K562 (cell line): ENCODE measurements around the gene PAX5. TPM values are rescaled to one million over a fixed set of nuclear protein-coding genes. Genes with fewer than 3 reads are reported as not detected.

ENCODE experiments used
- ATAC-seq: fragments of 200-7000 bp; cut with Tn5 transposase; 3 replicates; pipeline ENCODE4 v1.9.1; 2020; ENCODE audit warnings: moderate library complexity
- BruUV-seq: library from RNA; stranded (reverse); fragments of 400-500 nt; replicated peaks from 2 replicates; lab custom pipeline; 2021; lab: Mats Ljungman, UMichigan
- CTCF ChIA-PET: fragments of 300-600 bp; formaldehyde crosslinking; extraction: SDS; loops from one replicate; lab custom pipeline; 2021; ENCODE audit warnings: low intra/inter-chr PET ratio; lab: Yijun Ruan, JAX
- POLR2A ChIA-PET: fragments of 300-600, 350-650 bp; sonication (Branson Sonifier 250); formaldehyde crosslinking; extraction: SDS; loops from one replicate; lab custom pipeline; 2021; ENCODE audit warnings: antibody characterized with exemption, inconsistent platforms; lab: Yijun Ruan, JAX
- DNase-seq, 4 experiments: peaks; one replicate each; pipeline versions ENCODE4 v3.0.0 to v3.0.0-alpha.2; 2011 to 2018; ENCODE audit warnings: low spot score in 3 of 4, mixed read lengths in 3 of 4; ENCODE audit errors: extremely low read depth in 1 of 4
- FAIRE-seq: peaks from 2 replicates; lab custom pipeline; 2011; peaks lifted over from hg19 to GRCh38; lab: Jason Lieb, UNC
- H2AFZ ChIP-seq: 2 replicates; pipeline ENCODE4 v1.6.0; 2011; ENCODE audit warnings: low read depth, low read length, control low read depth, inconsistent platforms
- H3K27ac ChIP-seq: fragments of 200-600 bp; 3 replicates; pipeline ENCODE4 v1.8.0; 2011; ENCODE audit warnings: low read depth, mild to moderate bottlenecking, control low read depth, inconsistent platforms, low read length, moderate library complexity, mixed read lengths; ENCODE audit errors: extremely low read depth
- H3K27me3 ChIP-seq, 2 experiments: fragments of 300-600 bp in 1 of 2; 2 replicates in 1 of 2; 3 replicates in 1 of 2; pipeline versions ENCODE4 v1.6.0 to v1.8.0; 2011; ENCODE audit warnings: inconsistent platforms in 2 of 2, low read length in 2 of 2, mild to moderate bottlenecking in 1 of 2, mixed read lengths in 1 of 2, moderate library complexity in 1 of 2; ENCODE audit not compliant: control insufficient read depth in 2 of 2, insufficient read depth in 2 of 2
- H3K36me3 ChIP-seq: fragments of 300-600 bp; 3 replicates; pipeline ENCODE4 v1.8.0; 2011; ENCODE audit warnings: mild to moderate bottlenecking, low read length, inconsistent platforms; ENCODE audit not compliant: control insufficient read depth, insufficient read depth
- H3K4me1 ChIP-seq, 2 experiments: fragments of 200-600 bp in 1 of 2; replicated peaks in 1 of 2; 2 replicates in 1 of 2; 3 replicates in 1 of 2; pipeline versions ENCODE4 v1.5.1 to v1.8.0; 2011; ENCODE audit warnings: inconsistent platforms in 2 of 2, low read length in 2 of 2, mild to moderate bottlenecking in 1 of 2, mixed read lengths in 1 of 2, moderate library complexity in 1 of 2; ENCODE audit not compliant: control insufficient read depth in 2 of 2, insufficient read depth in 2 of 2
- H3K4me2 ChIP-seq: 2 replicates; pipeline ENCODE4 v1.6.1; 2011; ENCODE audit warnings: low read length, control low read depth, inconsistent platforms, mixed read lengths; ENCODE audit not compliant: insufficient read depth
- H3K4me3 ChIP-seq: fragments of 200-600 bp; sonication (generic), shearing (Covaris generic); 2 replicates; pipeline ENCODE4 v1.5.1; 2016; ENCODE audit warnings: control low read depth, inconsistent platforms
- H3K79me2 ChIP-seq: fragments of 200-600 bp; 3 replicates; pipeline ENCODE4 v1.8.0; 2011; ENCODE audit warnings: low read length, inconsistent platforms; ENCODE audit not compliant: control insufficient read depth, insufficient read depth
- H3K9ac ChIP-seq, 2 experiments: 2 replicates each; pipeline versions ENCODE4 v1.6.0 to v1.6.1; 2011; ENCODE audit warnings: low read depth in 2 of 2, low read length in 2 of 2, control low read depth in 1 of 2, inconsistent platforms in 1 of 2, mild to moderate bottlenecking in 1 of 2, mixed read lengths in 1 of 2; ENCODE audit not compliant: insufficient read depth in 1 of 2
- H3K9me1 ChIP-seq: one replicate; pipeline ENCODE4 v1.6.0; 2011; ENCODE audit warnings: inconsistent platforms, mild to moderate bottlenecking, low read length, moderate library complexity; ENCODE audit not compliant: control insufficient read depth, insufficient read depth
- H3K9me3 ChIP-seq: replicated peaks from 2 replicates; pipeline ENCODE4 v1.5.1; 2011; ENCODE audit warnings: low read depth, low read length, inconsistent platforms; ENCODE audit not compliant: control insufficient read depth, insufficient read depth
- H4K20me1 ChIP-seq: replicated peaks from 2 replicates; pipeline ENCODE4 v1.6.1; 2011; ENCODE audit warnings: low read length, inconsistent platforms, mixed read lengths; ENCODE audit not compliant: control insufficient read depth, insufficient read depth
- DDX20 ChIP-seq: fragments of 450-650 bp; IDR thresholded peaks from 2 replicates; pipeline ENCODE4 v1.6.1; 2016; ENCODE audit warnings: missing genetic modification characterization, low read depth, mild to moderate bottlenecking, missing compliant biosample characterization, moderate library complexity
- EGR1 ChIP-seq: fragments of 450-650 bp; conservative IDR thresholded peaks from 2 replicates; pipeline ENCODE4 v1.6.1; 2017; ENCODE audit warnings: mild to moderate bottlenecking
- FOXA3 ChIP-seq, 2 experiments: fragments of 450-650 bp in 1 of 2; sonication (generic) in 1 of 2; formaldehyde crosslinking; IDR thresholded peaks in 1 of 2; conservative IDR thresholded peaks in 1 of 2; 2 replicates each; pipeline versions ENCODE4 v1.4.0 to v1.8.0; 2020 to 2022; ENCODE audit warnings: mild to moderate bottlenecking in 2 of 2, missing genetic modification reagents in 1 of 2
- FOXP4 ChIP-seq: sonication (generic); formaldehyde crosslinking; IDR thresholded peaks from 2 replicates; pipeline ENCODE4 v1.8.0; 2022; ENCODE audit warnings: mild to moderate bottlenecking, missing genetic modification reagents, borderline replicate concordance
- GATAD2B ChIP-seq: fragments of 450-650 bp; IDR thresholded peaks from 2 replicates; pipeline ENCODE4 v1.6.1; 2017; ENCODE audit warnings: mild to moderate bottlenecking, borderline replicate concordance
- HDAC8 ChIP-seq: fragments of 450-650 bp; IDR thresholded peaks from 2 replicates; pipeline ENCODE4 v1.6.1; 2016; ENCODE audit warnings: mild to moderate bottlenecking, missing genetic modification characterization, moderate library complexity, missing compliant biosample characterization
- MTF1 ChIP-seq: fragments of 250-450 bp; sonication (Bioruptor Pico); IDR thresholded peaks from 2 replicates; pipeline ENCODE4 v1.9.0; 2021; ENCODE audit warnings: moderate library complexity, mild to moderate bottlenecking, inconsistent platforms, borderline replicate concordance
- NFIX ChIP-seq: fragments of 250-450 bp; sonication (Bioruptor Pico); IDR thresholded peaks from 2 replicates; pipeline ENCODE4 v1.4.0; 2020; ENCODE audit warnings: low read depth, mild to moderate bottlenecking, moderate library complexity
- ZNF324 ChIP-seq: fragments of 250-450 bp; sonication (Bioruptor Pico); IDR thresholded peaks from 2 replicates; pipeline ENCODE4 v1.4.0; 2020; ENCODE audit warnings: mild to moderate bottlenecking
- WGBS: fragments of 100-300 bp; shearing (Covaris generic); methylation state at CpG from one replicate; pipeline ENCODE4 v1.1.6; 2016; ENCODE audit warnings: low coverage, mixed read lengths; ENCODE audit not compliant: insufficient coverage; ENCODE audit errors: missing lambda C conversion rate; 5-methylcytosine and 5-hydroxymethylcytosine counted together
- in situ Hi-C: fragments of 300-500 bp; cut with MboI; formaldehyde crosslinking; loops from 4 replicates; pipeline ENCODE4 v1.15.0; 2018; ENCODE audit warnings: inconsistent platforms, mixed read lengths
- intact Hi-C: fragments of 100-400 bp; cut with micrococcal nuclease; formaldehyde crosslinking; loops from 2 replicates; pipeline ENCODE4 v1.14.2; 2022
- polyA plus RNA-seq, 8 experiments: library from polyadenylated mRNA; depleted of rRNA in 4 of 8; stranded (reverse) in 5 of 8; unstranded in 3 of 8; fragments of >200 nt; fragmentation: Nextera tagmentation in 2 of 8; fragmentation: Illumina TruSeq in 1 of 8; extraction: Ambion mirVana in 2 of 8; extraction: Trizol in 1 of 8; gene quantifications; 2 replicates each; pipeline versions ENCODE4 v1.2.1 to v1.2.3, GENCODE V29; 2011 to 2014; ENCODE audit warnings: inconsistent platforms in 1 of 8, missing spikeins in 1 of 8
- total RNA-seq, 7 experiments: library from RNA; depleted of rRNA in 6 of 7; stranded (reverse); fragments of >200 nt in 6 of 7; fragmentation: Illumina TruSeq in 2 of 7; extraction: Trizol in 2 of 7; gene quantifications; 2 replicates each; pipeline versions ENCODE4 v1.2.1 to v1.2.3, GENCODE V29; 2011 to 2021; ENCODE audit warnings: low replicate concordance in 1 of 7
- TF ChIP-seq, protein P1 (sequence below): fragments of 250-450 bp; sonication (Bioruptor Pico); IDR thresholded peaks from 2 replicates; pipeline ENCODE4 v1.8.0; 2022; ENCODE audit warnings: inconsistent platforms, mild to moderate bottlenecking, moderate library complexity, borderline replicate concordance
- TF ChIP-seq, protein P2 (sequence below): fragments of 150-350 bp; conservative IDR thresholded peaks from 2 replicates; pipeline ENCODE4 v1.6.1; 2014; ENCODE audit warnings: low read length

The PAX5 gene
- total and polyA plus RNA-seq, 9 of the 15 experiments (the other 6 are each of a cell fraction or from before 2014, with no cell fraction given), result 0.03 to 0.09 TPM; not detected in 7

GRCh38 chr9:36962691-36963090, 71.4 kb downstream of the PAX5 start:
- no TSS peak for BruUV-seq
- no peaks in the 10 kb centered on the region; a peak in 2 of 5 replicates for H3K4me1 ChIP-seq
- H3K27me3 ChIP-seq, result peaks cover 16 to 68% of the 10 kb centered on the region in 2 experiments; a peak in 4 of 5 replicates
- no peak overlapping the region for H3K4me3 ChIP-seq
- no peaks in the 10 kb centered on the region for H3K9me1 ChIP-seq
- DNase-seq (no peak), ATAC-seq (no peak), FAIRE-seq (no peak)
- no peak overlapping the region for H3K9ac ChIP-seq
- 3% methylated on average over 11 of the region's 11 CpGs for WGBS
- in situ Hi-C loops, result no loop called here
- H3K9me3 ChIP-seq, result no peaks in the 10 kb centered on the region
- H4K20me1 ChIP-seq, result no peaks in the 10 kb centered on the region; the same call in 1 of the 2 replicates
- no peaks in the 10 kb centered on the region for H3K36me3 ChIP-seq
- H3K27ac ChIP-seq, result no peak overlapping the region
- POLR2A ChIA-PET, result no interaction called here
- TF ChIP-seq, protein P1, sequence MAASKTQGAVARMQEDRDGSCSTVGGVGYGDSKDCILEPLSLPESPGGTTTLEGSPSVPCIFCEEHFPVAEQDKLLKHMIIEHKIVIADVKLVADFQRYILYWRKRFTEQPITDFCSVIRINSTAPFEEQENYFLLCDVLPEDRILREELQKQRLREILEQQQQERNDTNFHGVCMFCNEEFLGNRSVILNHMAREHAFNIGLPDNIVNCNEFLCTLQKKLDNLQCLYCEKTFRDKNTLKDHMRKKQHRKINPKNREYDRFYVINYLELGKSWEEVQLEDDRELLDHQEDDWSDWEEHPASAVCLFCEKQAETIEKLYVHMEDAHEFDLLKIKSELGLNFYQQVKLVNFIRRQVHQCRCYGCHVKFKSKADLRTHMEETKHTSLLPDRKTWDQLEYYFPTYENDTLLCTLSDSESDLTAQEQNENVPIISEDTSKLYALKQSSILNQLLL (CRISPR knock-in tag), result no peak
- no peak for TF ChIP-seq HDAC8 (tag)
- TF ChIP-seq DDX20 (tag), result no peak
- no peak for TF ChIP-seq ZNF324 (CRISPR knock-in tag)
- no peak for TF ChIP-seq GATAD2B
- no peak for TF ChIP-seq FOXA3 (CRISPR knock-in tag; conservative IDR thresholded peaks at IDR 0.05 in 1 of 2, IDR thresholded peaks at IDR 0.05 in 1 of 2)
- TF ChIP-seq FOXP4 (CRISPR knock-in tag), result no peak
- TF ChIP-seq EGR1, result no peak
- TF ChIP-seq, protein P2, sequence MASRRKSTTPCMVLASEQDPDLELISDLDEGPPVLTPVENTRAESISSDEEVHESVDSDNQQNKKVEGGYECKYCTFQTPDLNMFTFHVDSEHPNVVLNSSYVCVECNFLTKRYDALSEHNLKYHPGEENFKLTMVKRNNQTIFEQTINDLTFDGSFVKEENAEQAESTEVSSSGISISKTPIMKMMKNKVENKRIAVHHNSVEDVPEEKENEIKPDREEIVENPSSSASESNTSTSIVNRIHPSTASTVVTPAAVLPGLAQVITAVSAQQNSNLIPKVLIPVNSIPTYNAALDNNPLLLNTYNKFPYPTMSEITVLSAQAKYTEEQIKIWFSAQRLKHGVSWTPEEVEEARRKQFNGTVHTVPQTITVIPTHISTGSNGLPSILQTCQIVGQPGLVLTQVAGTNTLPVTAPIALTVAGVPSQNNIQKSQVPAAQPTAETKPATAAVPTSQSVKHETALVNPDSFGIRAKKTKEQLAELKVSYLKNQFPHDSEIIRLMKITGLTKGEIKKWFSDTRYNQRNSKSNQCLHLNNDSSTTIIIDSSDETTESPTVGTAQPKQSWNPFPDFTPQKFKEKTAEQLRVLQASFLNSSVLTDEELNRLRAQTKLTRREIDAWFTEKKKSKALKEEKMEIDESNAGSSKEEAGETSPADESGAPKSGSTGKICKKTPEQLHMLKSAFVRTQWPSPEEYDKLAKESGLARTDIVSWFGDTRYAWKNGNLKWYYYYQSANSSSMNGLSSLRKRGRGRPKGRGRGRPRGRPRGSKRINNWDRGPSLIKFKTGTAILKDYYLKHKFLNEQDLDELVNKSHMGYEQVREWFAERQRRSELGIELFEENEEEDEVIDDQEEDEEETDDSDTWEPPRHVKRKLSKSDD, result no peak
- no peak for TF ChIP-seq NFIX
- no peak for TF ChIP-seq MTF1 (CRISPR knock-in tag)
- H3K79me2 ChIP-seq, result no peaks in the 10 kb centered on the region
- no peak overlapping the region for H3K4me2 ChIP-seq
- no peak overlapping the region for H2AFZ ChIP-seq
- intact Hi-C loops, result no loop called here
- CTCF ChIA-PET, result no interaction called here
